GM12878 (cell line): Measurements from ENCODE around the gene CNTNAP2. TPM values are rescaled to one million over a fixed set of nuclear protein-coding genes. Genes with fewer than 3 reads are reported as not detected.

Experiments used
- ATAC-seq: fragments of 200-7000 bp; cut with Tn5 transposase; 3 replicates; pipeline ENCODE4 v1.9.1; 2020; ENCODE audit warnings: mild to moderate bottlenecking, moderate library complexity
- BruUV-seq: library from RNA; stranded (reverse); fragments of 400-500 nt; replicated peaks from 2 replicates; lab custom pipeline; 2021; lab: Mats Ljungman, UMichigan
- CTCF ChIA-PET: fragments of 300-600 bp; sonication (Branson Sonifier 250); formaldehyde crosslinking; extraction: SDS; loops from one replicate; lab custom pipeline; 2021; ENCODE audit warnings: inconsistent platforms; lab: Yijun Ruan, JAX
- POLR2A ChIA-PET: fragments of 350-600 bp; formaldehyde crosslinking; extraction: SDS; loops from one replicate; lab custom pipeline; 2021; ENCODE audit warnings: inconsistent platforms; lab: Charles Lee
- RAD21 ChIA-PET: fragments of 300-600 bp; sonication (Branson Sonifier 250); formaldehyde crosslinking; loops from one replicate; lab custom pipeline; 2023; ENCODE audit warnings: antibody characterized with exemption; ENCODE audit not compliant: unreplicated experiment; lab: Charles Lee
- SMC1A ChIA-PET: fragments of 300-600 bp; sonication (Branson Sonifier 250); formaldehyde crosslinking; loops from one replicate; lab custom pipeline; 2023; ENCODE audit not compliant: unreplicated experiment, uncharacterized antibody; lab: Charles Lee
- DNase-seq: peaks from one replicate; pipeline ENCODE4 v3.0.0-alpha.2; 2011; ENCODE audit warnings: low read depth, low spot score
- FAIRE-seq: peaks from 3 replicates; lab custom pipeline; 2011; peaks lifted over from hg19 to GRCh38; lab: Jason Lieb, UNC
- H2AFZ ChIP-seq: 2 replicates; pipeline ENCODE4 v1.6.0; 2011; ENCODE audit warnings: low read depth, low read length, control low read depth; ENCODE audit not compliant: control insufficient read depth
- H3K27ac ChIP-seq: 2 replicates; pipeline ENCODE4 v1.5.1; 2011; ENCODE audit warnings: control low read depth; ENCODE audit not compliant: control insufficient read depth, insufficient read depth
- H3K27me3 ChIP-seq, 2 experiments: replicated peaks in 1 of 2; 2 replicates each; pipeline versions ENCODE4 v1.6.0 to v1.6.1; 2011; ENCODE audit warnings: low read length in 1 of 2; ENCODE audit not compliant: control insufficient read depth in 2 of 2, insufficient read depth in 2 of 2
- H3K36me3 ChIP-seq, 2 experiments: 2 replicates each; pipeline ENCODE4 v1.5.1; 2011; ENCODE audit warnings: low read length in 1 of 2; ENCODE audit not compliant: control insufficient read depth in 2 of 2, insufficient read depth in 2 of 2
- H3K4me1 ChIP-seq: 2 replicates; pipeline ENCODE4 v1.6.1; 2011; ENCODE audit warnings: mild to moderate bottlenecking, low read length, moderate library complexity, mixed read lengths; ENCODE audit not compliant: control insufficient read depth, insufficient read depth
- H3K4me2 ChIP-seq: 2 replicates; pipeline ENCODE4 v1.6.0; 2011; ENCODE audit warnings: control low read depth; ENCODE audit not compliant: control insufficient read depth, insufficient read depth
- H3K4me3 ChIP-seq: fragments of 200-600 bp; sonication (generic); 2 replicates; pipeline ENCODE4 v1.5.1; 2016
- H3K79me2 ChIP-seq: 2 replicates; pipeline ENCODE4 v1.6.0; 2011; ENCODE audit warnings: low read length; ENCODE audit not compliant: control insufficient read depth, insufficient read depth
- H3K9ac ChIP-seq: 2 replicates; pipeline ENCODE4 v1.8.0; 2011; ENCODE audit warnings: low read length, control low read depth, mixed read lengths; ENCODE audit not compliant: control insufficient read depth, insufficient read depth
- H3K9me3 ChIP-seq: replicated peaks from 3 replicates; pipeline ENCODE4 v1.5.1; 2011; ENCODE audit warnings: mild to moderate bottlenecking, low read length; ENCODE audit not compliant: control insufficient read depth, insufficient read depth
- H4K20me1 ChIP-seq: 2 replicates; pipeline ENCODE4 v1.6.0; 2011; ENCODE audit not compliant: control insufficient read depth, insufficient read depth
- ATF7 ChIP-seq: fragments of 450-650 bp; IDR thresholded peaks from 2 replicates; pipeline ENCODE4 v1.6.1; 2016; ENCODE audit warnings: low read depth, mild to moderate bottlenecking
- BCL11A ChIP-seq: IDR thresholded peaks from 2 replicates; pipeline ENCODE4 v1.6.1; 2011; ENCODE audit warnings: low read depth, low read length
- BCL3 ChIP-seq: IDR thresholded peaks from 2 replicates; pipeline ENCODE4 v1.6.1; 2011; ENCODE audit warnings: borderline replicate concordance, low read depth, mild to moderate bottlenecking, moderate library complexity, low read length; ENCODE audit not compliant: insufficient read depth, poor library complexity, severe bottlenecking
- CHD1 ChIP-seq: IDR thresholded peaks from 2 replicates; pipeline ENCODE4 v1.6.1; 2012; ENCODE audit warnings: low read depth, low read length, improper control_type of control experiment
- DPF2 ChIP-seq: fragments of 450-650 bp; IDR thresholded peaks from 2 replicates; pipeline ENCODE4 v1.6.1; 2017; ENCODE audit warnings: mild to moderate bottlenecking
- EP300 ChIP-seq, 2 experiments: fragments of 150-350 bp in 1 of 2; IDR thresholded peaks; 2 replicates each; pipeline ENCODE4 v1.6.1; 2011 to 2012; ENCODE audit warnings: low read depth in 2 of 2, low read length in 2 of 2, borderline replicate concordance in 1 of 2, improper control_type of control experiment in 1 of 2, inconsistent platforms in 1 of 2; ENCODE audit not compliant: control insufficient read depth in 1 of 2
- KAT2A ChIP-seq: conservative IDR thresholded peaks from 2 replicates; pipeline ENCODE4 v1.6.1; 2011; ENCODE audit warnings: low read depth, low read length; ENCODE audit not compliant: control insufficient read depth
- MYB ChIP-seq: fragments of 150-350 bp; IDR thresholded peaks from 2 replicates; pipeline ENCODE4 v1.6.1; 2014; ENCODE audit warnings: mild to moderate bottlenecking, low read depth, low read length, borderline replicate concordance
- MYC ChIP-seq: IDR thresholded peaks from 2 replicates; pipeline ENCODE4 v1.6.1; 2011; ENCODE audit warnings: mild to moderate bottlenecking, low read length, moderate library complexity, inconsistent platforms; ENCODE audit not compliant: insufficient read depth, insufficient replicate concordance, insufficient read length, severe bottlenecking
- NR2C1 ChIP-seq: fragments of 450-650 bp; IDR thresholded peaks from 2 replicates; pipeline ENCODE4 v1.6.1; 2017; ENCODE audit warnings: antibody characterized with exemption, mild to moderate bottlenecking, moderate library complexity
- NR2C2 ChIP-seq: IDR thresholded peaks from 2 replicates; pipeline ENCODE4 v1.6.1; 2011; ENCODE audit warnings: borderline replicate concordance, low read depth; ENCODE audit not compliant: control insufficient read depth, insufficient read length
- POLR2AphosphoS2 ChIP-seq: IDR thresholded peaks from 2 replicates; pipeline ENCODE4 v1.6.1; 2011; ENCODE audit warnings: low read depth, mild to moderate bottlenecking, low read length, improper control_type of control experiment, moderate library complexity
- RCOR1 ChIP-seq: conservative IDR thresholded peaks from 2 replicates; pipeline ENCODE4 v1.6.1; 2012; ENCODE audit warnings: low read depth, low read length, improper control_type of control experiment
- RELA ChIP-seq: fragments of 450-650 bp; IDR thresholded peaks from 2 replicates; pipeline ENCODE4 v1.8.0; 2014; ENCODE audit warnings: borderline replicate concordance; ENCODE audit not compliant: partially characterized antibody
- SMAD1 ChIP-seq: fragments of 450-650 bp; IDR thresholded peaks from 2 replicates; pipeline ENCODE4 v1.6.1; 2018; ENCODE audit warnings: mild to moderate bottlenecking, low read depth; ENCODE audit not compliant: partially characterized antibody
- SP1 ChIP-seq: IDR thresholded peaks from one replicate; pipeline ENCODE4 v1.6.1; 2011; ENCODE audit warnings: low read depth, low read length
- SUZ12 ChIP-seq: fragments of 200-600 bp; sonication (generic); IDR thresholded peaks from one replicate; pipeline ENCODE4 v1.6.1; 2018; ENCODE audit warnings: antibody characterized with exemption, mild to moderate bottlenecking; ENCODE audit not compliant: unreplicated experiment
- TBL1XR1 ChIP-seq: IDR thresholded peaks from 2 replicates; pipeline ENCODE4 v1.6.1; 2012; ENCODE audit warnings: low read depth, low read length, improper control_type of control experiment
- TCF7 ChIP-seq: IDR thresholded peaks from 2 replicates; pipeline ENCODE4 v1.6.1; 2014; ENCODE audit warnings: antibody characterized with exemption, borderline replicate concordance
- ZNF217 ChIP-seq: fragments of 450-650 bp; IDR thresholded peaks from 2 replicates; pipeline ENCODE4 v1.6.1; 2017; ENCODE audit warnings: antibody characterized with exemption, mild to moderate bottlenecking
- WGBS: methylation state at CpG from one replicate; pipeline ENCODE4 v1.1.6; 2016; ENCODE audit warnings: low lambda C conversion rate; ENCODE audit not compliant: insufficient replicate concordance, insufficient coverage; ENCODE audit errors: missing lambda C conversion rate; 5-methylcytosine and 5-hydroxymethylcytosine counted together
- in situ Hi-C: fragments of 300-500 bp; cut with MboI; formaldehyde crosslinking; loops from 9 replicates; pipeline ENCODE4 v1.14.3; 2018; ENCODE audit warnings: mixed read lengths
- intact Hi-C: fragments of 100-400 bp; cut with micrococcal nuclease; formaldehyde crosslinking; loops from one replicate; pipeline ENCODE4 v1.14.2; 2022; ENCODE audit not compliant: unreplicated experiment
- polyA plus RNA-seq, 11 experiments: library from polyadenylated mRNA; depleted of rRNA in 4 of 11; unstranded in 6 of 11; stranded (reverse) in 5 of 11; fragments of >200 nt; fragmentation: Nextera tagmentation in 4 of 11; fragmentation: Illumina TruSeq in 1 of 11; extraction: Ambion mirVana in 4 of 11; extraction: Trizol in 1 of 11; gene quantifications; 1 replicate in 1 of 11; 2 replicates in 10 of 11; pipeline versions ENCODE4 v1.2.1 to v1.2.3, GENCODE V29; 2011 to 2016; ENCODE audit warnings: inconsistent platforms in 2 of 11, missing spikeins in 2 of 11, low read depth in 1 of 11
- total RNA-seq, 4 experiments: library from RNA; depleted of rRNA in 3 of 4; stranded (reverse); fragments of >200 nt in 3 of 4; fragmentation: Illumina TruSeq in 1 of 4; extraction: Trizol in 1 of 4; gene quantifications; 2 replicates each; pipeline versions ENCODE4 v1.2.1 to v1.2.3, GENCODE V29; 2013 to 2021

Gene CNTNAP2
- total and polyA plus RNA-seq, 10 of the 15 experiments (the other 5 are each of a cell fraction or from before 2014, with no cell fraction given), result 0.03 to 0.08 (median 0.03) TPM; not detected in 7

GRCh38 chr7:147700702-147701101, 1584.1 kb downstream of the CNTNAP2 start:
- ATAC-seq, result no peak
- no peaks in the 10 kb centered on the region for H4K20me1 ChIP-seq
- intact Hi-C loops, result no loop called here
- H3K4me2 ChIP-seq, result no peak overlapping the region
- FAIRE-seq, result no peak
- in situ Hi-C loops, result no loop called here
- TF ChIP-seq SUZ12 (no peak), MYB (no peak), EP300 (IDR thresholded peaks at IDR 0.05; ENCODE audit: borderline replicate concordance in 1 of 2, control insufficient read depth in 1 of 2, low read depth in 2 of 2, low read length in 2 of 2) (no peak), SP1 (no peak), ZNF217 (no peak), RCOR1 (no peak), SMAD1 (no peak), ATF7 (no peak), POLR2AphosphoS2 (no peak), BCL3 (no peak), BCL11A (no peak), DPF2 (no peak), TBL1XR1 (no peak), KAT2A (no peak), CHD1 (no peak), NR2C1 (no peak), RELA (no peak), MYC (no peak), TCF7 (no peak), NR2C2 (no peak)
- TF ChIP-seq, all 136 proteins: peak for 0
- no peak overlapping the region for H2AFZ ChIP-seq
- 0% methylated on average over 5 of the region's 5 CpGs for WGBS
- no peak overlapping the region for H3K27ac ChIP-seq
- BruUV-seq, result no TSS peak
- no peaks in the 10 kb centered on the region for H3K9me3 ChIP-seq
- POLR2A ChIA-PET, result no interaction called here
- no peaks in the 10 kb centered on the region for H3K36me3 ChIP-seq
- RAD21 ChIA-PET, result no interaction called here
- no peaks in the 10 kb centered on the region for H3K4me1 ChIP-seq
- SMC1A ChIA-PET, result no interaction called here
- H3K4me3 ChIP-seq, result no peak overlapping the region
- H3K27me3 ChIP-seq, result no peaks in the 10 kb centered on the region
- no peak for DNase-seq
- no peak overlapping the region for H3K9ac ChIP-seq
- CTCF ChIA-PET, result no interaction called here
- H3K79me2 ChIP-seq, result no peaks in the 10 kb centered on the region
